ENCODE measurements around the gene CRB1.

DNA sequence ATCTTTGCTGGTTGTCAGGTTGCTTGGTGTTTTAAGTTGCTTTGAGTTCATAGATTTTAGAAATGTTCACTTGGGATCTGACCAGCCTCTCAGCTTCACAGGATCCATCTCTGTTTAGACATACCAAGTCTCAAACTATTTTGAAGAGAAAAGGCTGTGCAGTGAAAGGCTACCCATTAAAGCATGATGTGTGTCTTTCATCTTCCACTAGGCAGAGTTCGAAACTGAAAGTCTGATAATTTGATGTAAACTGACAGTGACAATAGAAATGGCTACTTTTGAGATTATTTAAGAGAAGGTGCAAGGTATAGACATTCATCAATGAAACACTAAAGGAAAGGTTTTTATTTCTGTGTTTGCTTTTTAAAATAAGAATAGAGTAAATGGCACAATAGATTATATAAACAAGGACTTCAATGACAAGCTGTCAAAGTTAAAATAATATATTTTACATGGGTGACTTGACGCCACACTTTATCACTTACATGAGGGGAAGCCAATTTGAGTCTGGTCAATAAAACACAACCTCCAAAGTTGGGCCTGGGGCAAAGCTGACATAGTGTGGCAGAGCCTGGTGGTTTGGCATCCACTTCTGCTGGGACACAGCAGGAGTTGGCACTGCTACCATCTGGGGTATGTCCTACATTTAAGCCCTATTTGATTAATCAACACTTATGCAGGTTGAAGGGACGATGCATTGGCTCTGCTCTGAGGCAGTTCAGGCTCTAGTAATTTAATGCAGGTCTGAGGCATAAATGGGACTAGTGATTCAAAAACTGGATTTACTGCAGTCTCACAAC is 197.7 kb downstream of the CRB1 start:
- TF ChIP-seq, protein P1, sequence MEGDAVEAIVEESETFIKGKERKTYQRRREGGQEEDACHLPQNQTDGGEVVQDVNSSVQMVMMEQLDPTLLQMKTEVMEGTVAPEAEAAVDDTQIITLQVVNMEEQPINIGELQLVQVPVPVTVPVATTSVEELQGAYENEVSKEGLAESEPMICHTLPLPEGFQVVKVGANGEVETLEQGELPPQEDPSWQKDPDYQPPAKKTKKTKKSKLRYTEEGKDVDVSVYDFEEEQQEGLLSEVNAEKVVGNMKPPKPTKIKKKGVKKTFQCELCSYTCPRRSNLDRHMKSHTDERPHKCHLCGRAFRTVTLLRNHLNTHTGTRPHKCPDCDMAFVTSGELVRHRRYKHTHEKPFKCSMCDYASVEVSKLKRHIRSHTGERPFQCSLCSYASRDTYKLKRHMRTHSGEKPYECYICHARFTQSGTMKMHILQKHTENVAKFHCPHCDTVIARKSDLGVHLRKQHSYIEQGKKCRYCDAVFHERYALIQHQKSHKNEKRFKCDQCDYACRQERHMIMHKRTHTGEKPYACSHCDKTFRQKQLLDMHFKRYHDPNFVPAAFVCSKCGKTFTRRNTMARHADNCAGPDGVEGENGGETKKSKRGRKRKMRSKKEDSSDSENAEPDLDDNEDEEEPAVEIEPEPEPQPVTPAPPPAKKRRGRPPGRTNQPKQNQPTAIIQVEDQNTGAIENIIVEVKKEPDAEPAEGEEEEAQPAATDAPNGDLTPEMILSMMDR (IDR thresholded peaks at IDR 0.05; ENCODE audit: insufficient read depth, low read depth, low read length): no peak
- no peak for TF ChIP-seq EZH2 (IDR thresholded peaks at IDR 0.05; ENCODE audit: insufficient read depth, low read length)

All from astrocyte (in vitro differentiated cells and primary cell).